ENCODE data around the gene ABR. TPM values are rescaled to one million over a fixed set of nuclear protein-coding genes. Genes with fewer than 3 reads are reported as not detected.

ABR gene
- total and polyA plus RNA-seq, 2 of the 8 experiments (the other 6 are each of a cell fraction or from before 2014, with no cell fraction given), result 44.8 to 47.2 TPM

GRCh38 chr17:1006054-1006453, 173.7 kb downstream of the ABR start (continued):
- no peak for TF ChIP-seq HDAC6 (IDR thresholded peaks at IDR 0.05; ENCODE audit: low read depth, low read length)
- TF ChIP-seq ASH2L (IDR thresholded peaks at IDR 0.05; ENCODE audit: low read length), result no peak
- TF ChIP-seq RAD21 (IDR thresholded peaks at IDR 0.05 in 1 of 2, conservative IDR thresholded peaks at IDR 0.05 in 1 of 2; ENCODE audit: low read depth in 2 of 2, low read length in 2 of 2), result no peak
- no peak for TF ChIP-seq SIX5 (IDR thresholded peaks at IDR 0.05; ENCODE audit: low read depth, low read length)
- no peak for TF ChIP-seq EGR1 (IDR thresholded peaks at IDR 0.05; ENCODE audit: borderline replicate concordance, low read depth, low read length)
